Osteoblast (primary cell): ENCODE measurements around the gene RHBDL3. TPM values are rescaled to one million over a fixed set of nuclear protein-coding genes. Genes with fewer than 3 reads are reported as not detected.

Experiments used
- DNase-seq: peaks from one replicate; pipeline ENCODE4 v3.0.0; 2011; ENCODE audit warnings: low spot score, mixed read lengths; ENCODE audit not compliant: insufficient read length; ENCODE audit errors: missing footprints
- H2AFZ ChIP-seq: 2 replicates; pipeline ENCODE4 v1.6.0; 2011; ENCODE audit warnings: mild to moderate bottlenecking, low read length
- H3K27ac ChIP-seq: 2 replicates; pipeline ENCODE4 v1.5.1; 2011; ENCODE audit warnings: mild to moderate bottlenecking, low read depth, low read length, moderate library complexity
- H3K27me3 ChIP-seq: 2 replicates; pipeline ENCODE4 v1.6.0; 2012; ENCODE audit warnings: mild to moderate bottlenecking, control low read depth, inconsistent platforms, low read length, moderate library complexity; ENCODE audit not compliant: insufficient read depth
- H3K36me3 ChIP-seq: 2 replicates; pipeline ENCODE4 v1.5.1; 2011; ENCODE audit warnings: mild to moderate bottlenecking, low read length, control low read depth, moderate library complexity; ENCODE audit not compliant: insufficient read depth
- H3K4me1 ChIP-seq: 2 replicates; pipeline ENCODE4 v1.5.1; 2011; ENCODE audit warnings: mild to moderate bottlenecking, low read length, control low read depth, moderate library complexity; ENCODE audit not compliant: insufficient read depth
- H3K4me2 ChIP-seq: 2 replicates; pipeline ENCODE4 v1.6.0; 2011; ENCODE audit warnings: mild to moderate bottlenecking, low read length; ENCODE audit not compliant: insufficient read depth
- H3K4me3 ChIP-seq: fragments of 200-600 bp; sonication (generic); 3 replicates; pipeline ENCODE4 v1.5.1; 2012; ENCODE audit warnings: mild to moderate bottlenecking, low read length, inconsistent platforms; ENCODE audit not compliant: insufficient read depth
- H3K79me2 ChIP-seq: 2 replicates; pipeline ENCODE4 v1.6.0; 2012; ENCODE audit warnings: mild to moderate bottlenecking, low read length, control low read depth, inconsistent platforms; ENCODE audit not compliant: insufficient read depth
- H3K9me3 ChIP-seq: 2 replicates; pipeline ENCODE4 v1.5.1; 2011; ENCODE audit warnings: low read depth, low read length, control low read depth
- H4K20me1 ChIP-seq: 2 replicates; pipeline ENCODE4 v1.6.0; 2012; ENCODE audit warnings: mild to moderate bottlenecking, low read length, control low read depth; ENCODE audit not compliant: insufficient read depth
- total RNA-seq: library from RNA; depleted of rRNA; stranded (reverse); fragments of >200 nt; gene quantifications from 2 replicates; pipeline ENCODE4 v1.2.3, GENCODE V29; 2012
- TF ChIP-seq, protein P1 (sequence below): IDR thresholded peaks from 2 replicates; pipeline ENCODE4 v1.5.1; 2011; ENCODE audit warnings: mild to moderate bottlenecking, low read depth, low read length, moderate library complexity; ENCODE audit errors: extremely low read depth

RHBDL3 gene
- total RNA-seq, 1 donor = under 0.01 TPM

GRCh38 chr17:32269377-32269776 is 3.7 kb downstream of the RHBDL3 start:
- H3K27me3 ChIP-seq = peaks cover 51% of the 10 kb centered on the region
- H4K20me1 ChIP-seq = no peaks in the 10 kb centered on the region
- H3K4me3 ChIP-seq = no peak overlapping the region

DNA sequence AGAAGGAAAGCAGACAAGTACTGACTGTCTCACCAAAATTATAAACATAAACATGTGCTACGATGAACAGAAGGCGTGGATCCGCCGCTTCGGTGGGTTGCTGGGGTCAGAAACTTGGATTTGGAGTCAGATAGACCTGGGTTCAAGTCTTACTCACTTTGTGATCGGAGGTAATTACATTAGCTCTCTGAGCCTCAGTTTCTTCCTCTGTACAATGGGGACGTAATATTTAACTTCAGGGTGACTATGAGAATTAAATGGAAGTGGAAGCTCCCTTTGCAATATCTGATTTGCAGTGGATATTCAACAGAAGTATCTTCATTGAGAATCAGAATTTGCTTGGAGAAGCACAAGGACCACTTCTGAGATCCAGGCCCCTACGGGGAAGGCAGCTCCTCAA is 6.2 kb downstream of the RHBDL3 start:
- H3K4me1 ChIP-seq = peaks cover 13% of the 10 kb centered on the region
- no peaks in the 10 kb centered on the region for H3K36me3 ChIP-seq
- H3K27ac ChIP-seq = no peak overlapping the region
- peaks cover 3% of the 10 kb centered on the region for H4K20me1 ChIP-seq
- no peak overlapping the region for H3K4me2 ChIP-seq
- H3K79me2 ChIP-seq = no peaks in the 10 kb centered on the region
- DNase-seq = no peak
- H3K27me3 ChIP-seq = peaks cover 37% of the 10 kb centered on the region
- no peak overlapping the region for H3K4me3 ChIP-seq
- H2AFZ ChIP-seq = no peak overlapping the region
- H3K9me3 ChIP-seq = no peaks in the 10 kb centered on the region
- TF ChIP-seq, protein P1, sequence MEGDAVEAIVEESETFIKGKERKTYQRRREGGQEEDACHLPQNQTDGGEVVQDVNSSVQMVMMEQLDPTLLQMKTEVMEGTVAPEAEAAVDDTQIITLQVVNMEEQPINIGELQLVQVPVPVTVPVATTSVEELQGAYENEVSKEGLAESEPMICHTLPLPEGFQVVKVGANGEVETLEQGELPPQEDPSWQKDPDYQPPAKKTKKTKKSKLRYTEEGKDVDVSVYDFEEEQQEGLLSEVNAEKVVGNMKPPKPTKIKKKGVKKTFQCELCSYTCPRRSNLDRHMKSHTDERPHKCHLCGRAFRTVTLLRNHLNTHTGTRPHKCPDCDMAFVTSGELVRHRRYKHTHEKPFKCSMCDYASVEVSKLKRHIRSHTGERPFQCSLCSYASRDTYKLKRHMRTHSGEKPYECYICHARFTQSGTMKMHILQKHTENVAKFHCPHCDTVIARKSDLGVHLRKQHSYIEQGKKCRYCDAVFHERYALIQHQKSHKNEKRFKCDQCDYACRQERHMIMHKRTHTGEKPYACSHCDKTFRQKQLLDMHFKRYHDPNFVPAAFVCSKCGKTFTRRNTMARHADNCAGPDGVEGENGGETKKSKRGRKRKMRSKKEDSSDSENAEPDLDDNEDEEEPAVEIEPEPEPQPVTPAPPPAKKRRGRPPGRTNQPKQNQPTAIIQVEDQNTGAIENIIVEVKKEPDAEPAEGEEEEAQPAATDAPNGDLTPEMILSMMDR = no peak

More at GRCh38 chr17:32269377-32269776, 3.7 kb downstream of the RHBDL3 start:
- H3K9me3 ChIP-seq = no peaks in the 10 kb centered on the region
- H2AFZ ChIP-seq = no peak overlapping the region
- no peaks in the 10 kb centered on the region for H3K36me3 ChIP-seq
- peak; percentile 57 for DNase-seq
- no peak overlapping the region for H3K27ac ChIP-seq
- peaks cover 5% of the 10 kb centered on the region for H3K4me1 ChIP-seq
- TF ChIP-seq, protein P1 = no peak
- H3K4me2 ChIP-seq = no peak overlapping the region
- H3K79me2 ChIP-seq = no peaks in the 10 kb centered on the region

- Histone ChIP-seq H3K79me2 (no peaks in the 10 kb centered on the region), H2AFZ (no peak overlapping the region), H3K27me3 (peaks cover 15% of the 10 kb centered on the region), H3K4me3 (no peak overlapping the region), H3K27ac (no peak overlapping the region), H3K4me2 (no peak overlapping the region), H3K36me3 (no peaks in the 10 kb centered on the region), H4K20me1 (peaks cover 6% of the 10 kb centered on the region), H3K9me3 (no peaks in the 10 kb centered on the region), H3K4me1 (peaks cover 12% of the 10 kb centered on the region)
- peak; percentile 53 for DNase-seq
- TF ChIP-seq, protein P1 = no peak
Observed at GRCh38 chr17:32274101-32274500, 8.5 kb downstream of the RHBDL3 start.

GRCh38 chr17:32274643-32275042 is 9.0 kb downstream of the RHBDL3 start:
- Histone ChIP-seq H3K4me3 (no peak overlapping the region), H3K4me1 (peaks cover 12% of the 10 kb centered on the region), H4K20me1 (peaks cover 6% of the 10 kb centered on the region), H3K9me3 (no peaks in the 10 kb centered on the region), H3K27me3 (peaks cover 14% of the 10 kb centered on the region), H3K36me3 (no peaks in the 10 kb centered on the region), H2AFZ (no peak overlapping the region), H3K27ac (no peak overlapping the region), H3K4me2 (peak overlapping the region; percentile 18), H3K79me2 (no peaks in the 10 kb centered on the region)
- TF ChIP-seq, protein P1 = no peak
- no peak for DNase-seq
